ENCODE measurements around the gene KDM4C.

Gene KDM4C

DNA sequence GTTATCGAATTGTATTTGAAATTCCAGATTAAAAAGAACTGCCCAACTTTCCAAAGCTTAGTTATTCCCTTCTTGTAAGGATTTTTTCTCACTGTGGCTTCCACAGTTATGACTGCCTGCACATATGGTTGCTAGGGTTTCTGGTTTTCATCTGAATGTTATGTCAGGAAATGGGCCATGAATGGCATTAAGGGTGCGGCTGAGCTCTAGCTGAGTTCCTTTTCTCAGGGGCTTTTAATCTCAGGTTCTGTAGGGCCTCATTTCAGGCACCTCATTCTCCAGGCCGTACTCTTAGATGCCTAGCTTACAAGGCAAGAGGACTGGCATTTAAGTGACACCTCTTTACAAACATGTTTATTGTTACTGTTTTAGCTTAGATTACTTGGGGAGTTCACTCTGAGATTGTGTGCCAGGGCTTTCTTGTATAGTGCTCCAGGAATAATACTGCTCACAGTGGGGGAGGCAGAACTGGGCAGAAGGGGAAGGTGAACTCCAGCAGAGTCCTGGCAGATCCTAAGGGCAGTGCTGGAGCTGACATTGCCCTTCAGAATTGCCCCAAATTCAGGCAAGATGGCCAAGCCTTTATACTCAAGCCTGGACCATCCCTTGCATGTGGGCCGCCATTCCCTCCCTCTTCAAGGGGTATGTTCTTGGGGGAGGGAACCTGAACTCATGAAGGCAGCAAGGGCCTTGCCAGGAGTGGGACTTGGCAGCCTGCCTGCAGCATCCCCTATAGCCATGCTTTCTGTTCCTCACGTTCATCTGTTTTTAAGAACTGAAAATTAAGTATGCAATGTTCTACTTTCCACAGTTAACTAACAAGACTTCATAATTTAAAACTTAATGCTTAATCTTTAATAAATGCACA, 111.5 kb downstream of the KDM4C start:
- DNase-seq (ENCODE audit: low read depth in 2 of 2) = no peak

DNA sequence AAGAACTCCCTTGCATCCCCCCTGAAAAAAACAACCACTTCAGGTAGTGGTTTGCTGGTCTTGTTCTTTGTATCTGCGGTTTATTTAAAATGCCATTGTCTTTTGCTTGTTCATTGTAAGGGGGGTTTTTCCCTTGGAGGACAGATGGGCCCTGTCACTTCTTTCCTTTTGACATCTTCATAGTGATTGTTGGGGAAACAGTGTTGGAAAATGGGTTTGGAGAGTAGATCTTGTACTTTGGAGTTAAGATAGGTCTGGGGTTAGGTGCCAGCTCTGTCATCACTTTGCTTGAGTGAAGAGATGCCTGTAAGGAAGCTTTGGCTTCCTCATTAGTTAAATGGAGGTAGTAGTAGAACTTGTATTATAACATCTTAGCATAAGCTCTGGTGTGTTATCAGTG, 112.4 kb downstream of the KDM4C start:
- no peak for DNase-seq (ENCODE audit: low read depth in 2 of 2)

DNA sequence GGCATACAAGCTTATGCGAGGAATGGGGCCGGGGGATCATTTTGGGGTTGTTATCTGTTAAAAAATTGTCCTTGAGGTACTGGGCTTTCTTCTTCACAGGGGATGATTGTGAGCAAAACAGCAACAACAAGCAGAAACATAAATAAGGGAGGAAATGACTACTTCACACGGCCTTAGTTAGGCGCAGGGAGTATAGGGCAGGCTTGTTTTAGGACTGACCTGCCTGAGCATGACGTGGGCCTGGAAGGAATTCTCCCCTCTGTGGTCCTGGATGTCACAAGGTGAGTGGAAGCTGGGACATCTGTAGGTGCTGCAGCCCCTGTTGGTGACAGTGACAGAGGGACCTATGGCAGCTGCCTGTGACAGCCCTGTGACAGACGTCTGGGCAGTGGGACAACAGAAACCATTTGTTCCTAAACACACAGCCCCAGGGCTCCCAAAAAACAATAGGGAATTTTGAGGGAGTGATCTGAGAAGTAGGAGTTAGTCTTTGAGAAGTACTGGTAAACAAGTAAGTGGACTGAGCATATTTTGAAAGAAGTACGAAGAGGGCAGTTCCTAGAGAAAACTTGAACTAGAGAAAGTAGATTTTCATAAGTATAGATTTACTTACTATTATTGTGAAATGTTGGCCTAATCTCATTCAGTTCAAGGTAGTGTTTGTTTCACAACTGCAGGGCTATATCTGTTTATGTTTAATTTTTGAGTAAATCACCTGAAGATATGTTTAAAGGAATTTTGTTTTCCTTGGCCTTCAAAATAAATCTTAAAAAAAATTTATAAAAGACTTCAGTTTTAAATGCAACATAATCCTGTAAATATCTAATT, 113.1 kb downstream of the KDM4C start:
- DNase-seq (ENCODE audit: low read depth in 2 of 2) = no peak

- DNase-seq (ENCODE audit: low read depth in 2 of 2) = no peak
Measured at GRCh38 chr9:6873857-6874256, 116.1 kb downstream of the KDM4C start.

DNA sequence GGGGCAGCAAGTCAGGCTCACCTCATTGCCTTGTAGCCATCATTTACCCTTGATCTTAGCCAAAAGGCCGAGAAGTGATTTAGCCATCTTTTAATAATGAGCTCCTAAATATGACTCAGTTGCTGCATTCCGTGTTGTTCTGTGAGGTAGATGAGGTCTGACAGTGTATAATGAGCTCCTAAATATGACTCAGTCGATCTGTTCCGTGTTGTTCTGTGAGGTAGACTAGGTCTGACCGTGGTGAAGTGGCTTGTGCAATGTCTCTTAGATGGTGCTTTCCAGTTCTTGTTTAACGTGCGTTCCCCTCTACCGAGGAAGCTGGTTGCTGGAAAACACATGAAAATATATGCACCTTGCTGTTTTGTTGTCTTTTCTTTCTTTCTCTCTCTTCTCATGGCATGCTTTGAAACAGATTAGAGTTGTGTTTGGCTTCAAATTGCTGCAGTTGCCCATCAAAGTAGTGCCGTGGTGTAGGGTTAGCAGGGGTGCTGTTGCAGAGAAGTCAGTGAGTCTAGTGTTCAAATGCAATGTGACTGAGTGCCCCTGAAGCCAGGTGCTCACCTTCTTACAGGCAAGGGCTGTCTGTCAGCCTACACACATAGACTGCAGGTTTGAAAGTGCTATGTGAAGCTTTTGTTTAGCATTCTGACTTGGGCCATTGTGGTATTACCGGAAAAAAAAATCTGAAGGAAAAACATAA, 118.6 kb downstream of the KDM4C start:
- no peak for DNase-seq (ENCODE audit: low read depth in 2 of 2)

DNA sequence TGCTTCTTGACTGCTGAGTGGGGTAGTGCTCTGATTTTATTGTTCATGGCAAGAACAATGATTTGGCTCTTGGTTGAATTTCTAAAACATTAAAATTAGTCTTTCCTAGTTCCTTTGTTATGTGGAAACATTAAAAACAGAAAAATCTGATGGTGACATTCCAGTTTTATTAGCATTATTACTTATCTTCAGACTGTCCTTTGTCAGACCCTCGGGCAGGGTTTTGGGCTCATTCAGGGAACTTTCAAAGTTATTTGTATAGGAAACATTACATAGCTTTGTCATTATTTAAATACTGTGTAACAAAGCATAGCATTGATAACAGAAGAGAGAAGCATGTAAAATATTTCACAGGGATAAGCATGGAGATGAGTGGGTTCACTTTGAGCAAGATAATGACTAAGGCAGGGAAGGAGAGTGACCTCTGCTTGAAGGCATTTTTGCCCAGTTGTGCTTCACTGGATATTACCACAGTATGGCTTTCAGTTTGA, 119.9 kb downstream of the KDM4C start:
- DNase-seq (ENCODE audit: low read depth in 2 of 2) = no peak

- no peak for DNase-seq (ENCODE audit: low read depth in 2 of 2)
Measured at GRCh38 chr9:6880626-6881025, 122.9 kb downstream of the KDM4C start.

GRCh38 chr9:6884101-6884500, 126.3 kb downstream of the KDM4C start:
- no peak for DNase-seq (ENCODE audit: low read depth in 2 of 2)

DNA sequence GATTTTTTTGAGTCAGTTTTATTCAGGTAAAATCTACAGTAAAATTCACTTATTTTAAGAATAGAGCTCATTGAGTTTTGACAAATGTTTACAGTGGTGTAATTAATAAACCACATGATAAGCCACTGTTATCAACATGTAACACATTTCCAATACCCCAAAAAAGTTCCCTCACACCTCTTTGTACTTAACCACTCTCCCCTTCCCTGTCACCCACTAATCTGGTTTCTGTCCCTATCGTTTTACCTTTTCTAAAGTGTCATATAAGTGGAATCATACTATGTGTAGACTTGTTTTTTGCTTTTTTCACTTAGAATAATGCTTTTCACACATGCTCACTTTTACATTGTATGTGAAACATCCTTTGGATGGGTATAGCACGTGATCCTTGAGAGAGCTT, 127.2 kb downstream of the KDM4C start:
- no peak for DNase-seq (ENCODE audit: low read depth in 2 of 2)

DNA sequence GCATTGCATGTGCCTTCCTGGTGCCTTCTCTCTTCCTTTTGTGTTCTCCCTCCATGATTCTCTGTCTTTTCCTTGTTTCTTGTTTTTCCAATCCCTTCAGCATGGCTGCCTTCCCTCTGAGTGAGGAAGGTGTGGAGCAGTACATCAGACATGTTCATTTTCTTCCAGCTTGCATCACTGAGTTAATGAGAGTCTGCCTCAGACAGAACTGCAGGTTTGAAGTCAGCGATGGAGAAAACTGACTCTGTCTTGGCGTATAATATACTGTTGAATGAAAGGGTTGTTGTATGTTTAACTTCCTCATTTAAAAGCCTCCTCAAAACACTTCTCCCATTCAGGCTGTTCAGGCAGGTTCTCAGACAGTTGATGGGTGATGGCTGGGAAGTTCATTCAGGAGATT, 129.3 kb downstream of the KDM4C start:
- no peak for DNase-seq (ENCODE audit: low read depth in 2 of 2)

DNA sequence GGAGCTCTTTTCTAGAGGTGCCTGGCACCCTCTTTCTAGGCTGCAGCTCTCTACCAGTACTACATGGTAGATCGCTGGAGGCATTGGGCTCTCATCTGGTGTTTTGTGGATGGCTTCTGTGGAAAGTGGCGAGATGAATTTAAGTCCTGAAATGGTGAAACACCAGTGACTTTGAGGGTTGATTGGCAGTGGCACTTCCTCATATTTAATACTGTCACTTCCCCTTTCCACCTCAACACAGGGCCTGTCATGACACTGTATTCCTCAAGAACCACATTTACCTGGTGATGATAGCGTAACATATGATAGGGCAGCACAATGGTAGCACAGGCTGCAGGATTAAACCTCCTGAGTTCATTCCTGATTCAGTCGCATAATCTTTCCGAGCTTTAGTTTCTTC, 132.1 kb downstream of the KDM4C start:
- no peak for DNase-seq (ENCODE audit: low read depth in 2 of 2)

DNA sequence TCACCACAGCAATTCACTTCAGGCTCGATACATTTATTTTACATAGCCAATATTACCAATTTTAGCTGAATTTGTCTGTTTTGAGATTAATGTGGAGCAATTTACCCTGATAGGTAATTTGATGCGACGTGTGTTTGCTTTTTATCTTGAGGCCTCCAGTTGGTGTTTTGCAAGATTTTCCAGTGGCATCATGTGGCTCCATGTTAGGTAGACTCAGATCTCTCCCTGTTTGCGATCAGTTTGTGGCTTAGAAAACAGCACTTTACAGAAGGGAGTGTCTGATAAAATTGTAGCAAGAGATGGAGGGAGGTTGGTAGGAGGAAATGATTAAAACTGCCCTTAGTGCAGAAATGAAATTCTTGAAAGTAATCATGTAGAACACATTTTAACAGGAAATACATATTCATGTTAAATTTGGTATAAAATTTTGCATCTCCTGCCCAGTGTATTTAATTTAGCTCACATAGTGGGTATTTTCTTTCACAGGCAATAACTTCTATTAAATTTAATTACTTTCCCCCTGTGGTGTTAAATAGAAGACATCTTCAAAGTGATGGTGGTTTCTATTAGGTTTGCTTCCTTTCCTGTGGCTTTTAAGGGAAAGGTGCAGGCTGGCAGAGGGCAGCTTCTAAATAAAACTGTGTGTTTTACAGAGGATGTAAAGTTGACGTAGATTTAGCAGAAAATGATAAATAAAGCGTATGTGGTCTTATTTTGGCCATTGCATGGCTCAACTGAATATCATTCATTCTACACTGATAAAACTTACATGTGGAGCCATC, 135.8 kb downstream of the KDM4C start:
- DNase-seq (ENCODE audit: low read depth in 2 of 2) = no peak

DNA sequence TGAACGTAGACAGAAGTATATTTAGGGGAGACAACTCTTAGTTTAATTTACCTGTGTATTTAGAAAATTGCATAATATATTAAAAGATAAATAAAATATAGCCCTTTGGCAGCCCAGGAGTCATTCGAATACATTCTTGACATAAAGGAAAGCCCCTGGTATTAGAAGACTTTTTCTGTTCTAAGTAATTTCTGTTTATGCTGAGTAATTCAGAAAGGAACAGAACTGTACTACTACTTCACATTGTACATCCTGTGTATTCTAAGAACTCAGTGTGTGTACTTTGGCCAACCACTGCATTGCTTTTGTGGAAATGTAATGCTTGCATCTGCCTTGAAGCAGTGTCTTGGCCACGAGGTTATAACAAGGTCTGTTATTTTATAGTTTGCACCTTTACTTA, 136.4 kb downstream of the KDM4C start:
- no peak for DNase-seq (ENCODE audit: low read depth in 2 of 2)

GRCh38 chr9:6895754-6896153, 138.0 kb downstream of the KDM4C start:
- no peak for DNase-seq (ENCODE audit: low read depth in 2 of 2)

- no peak for DNase-seq (ENCODE audit: low read depth in 2 of 2)
Measured at GRCh38 chr9:6896562-6896961, 138.8 kb downstream of the KDM4C start.

DNA sequence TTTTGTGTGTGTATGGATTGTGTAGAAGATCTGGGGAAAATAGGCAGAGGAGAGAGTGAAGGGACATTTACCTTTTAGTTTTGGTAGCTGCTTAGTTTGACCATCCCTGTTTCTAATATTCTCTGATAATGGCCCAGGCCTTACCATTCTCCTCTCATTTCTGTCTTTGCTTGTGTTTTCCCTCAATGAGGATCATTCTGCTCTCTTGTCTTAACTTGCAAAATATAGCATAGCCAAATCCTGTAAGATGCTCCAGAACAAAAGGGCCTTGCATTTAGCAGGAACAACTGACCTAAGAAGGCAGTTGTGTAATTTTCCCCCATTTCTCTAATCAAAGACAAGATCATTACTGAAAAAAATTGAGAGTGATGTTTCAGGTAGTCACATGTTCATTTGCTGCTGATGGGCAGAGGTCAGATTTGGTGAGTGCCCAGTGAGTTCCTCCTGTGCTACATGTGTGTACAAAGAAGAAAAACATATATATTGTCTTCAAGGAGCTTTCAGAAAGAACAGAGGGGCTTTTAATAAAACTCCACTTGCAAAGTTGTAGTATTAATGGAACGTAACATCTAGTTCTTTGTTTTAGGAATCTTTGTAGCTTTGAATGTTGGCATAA, 139.5 kb downstream of the KDM4C start:
- DNase-seq (ENCODE audit: low read depth in 2 of 2) = no peak

GRCh38 chr9:6897898-6898302, 140.1 kb downstream of the KDM4C start:
- no peak for DNase-seq (ENCODE audit: low read depth in 2 of 2)

DNA sequence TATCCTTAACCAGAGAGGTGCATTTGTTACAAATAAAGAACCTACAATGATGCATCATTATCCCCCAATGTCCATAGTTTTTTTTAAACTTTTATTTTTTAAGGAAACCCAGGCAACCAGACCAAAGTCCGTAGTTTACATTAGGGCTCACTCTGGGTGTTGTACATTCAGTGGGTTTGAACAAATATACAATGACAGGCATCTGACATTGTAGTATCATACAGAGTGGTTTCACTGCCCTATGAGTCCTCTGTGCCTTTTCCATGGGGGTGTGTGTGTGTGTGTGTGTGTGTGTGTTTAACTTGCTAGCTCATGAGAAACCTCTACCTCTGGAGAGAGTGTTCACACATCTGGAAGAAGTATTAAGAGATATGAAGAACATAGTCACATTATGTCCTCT, 141.5 kb downstream of the KDM4C start:
- DNase-seq (ENCODE audit: low read depth in 2 of 2) = no peak

GRCh38 chr9:6900440-6900883, 142.7 kb downstream of the KDM4C start:
- no peak for DNase-seq (ENCODE audit: low read depth in 2 of 2)

- no peak for DNase-seq (ENCODE audit: low read depth in 2 of 2)
Measured at GRCh38 chr9:6901180-6901579, 143.4 kb downstream of the KDM4C start.

- no peak for DNase-seq (ENCODE audit: low read depth in 2 of 2)
Measured at GRCh38 chr9:6902423-6902822, 144.7 kb downstream of the KDM4C start.

Measured in stimulated activated CD4-positive, alpha-beta T cell treated with anti-CD3 and anti-CD28 coated beads, Interleukin-4, amount 100 ng/mL, for 48 hours (primary cell).